Measurements from ENCODE around the gene ISCU.

- no peak for TF ChIP-seq POLR2A (IDR thresholded peaks at IDR 0.05)
- no peak for TF ChIP-seq CTCF (IDR thresholded peaks at IDR 0.05)
Measured at GRCh38 chr12:108523365-108523764, 39.0 kb upstream of the ISCU start.
